ENCODE data around the gene RYR2.

DNA sequence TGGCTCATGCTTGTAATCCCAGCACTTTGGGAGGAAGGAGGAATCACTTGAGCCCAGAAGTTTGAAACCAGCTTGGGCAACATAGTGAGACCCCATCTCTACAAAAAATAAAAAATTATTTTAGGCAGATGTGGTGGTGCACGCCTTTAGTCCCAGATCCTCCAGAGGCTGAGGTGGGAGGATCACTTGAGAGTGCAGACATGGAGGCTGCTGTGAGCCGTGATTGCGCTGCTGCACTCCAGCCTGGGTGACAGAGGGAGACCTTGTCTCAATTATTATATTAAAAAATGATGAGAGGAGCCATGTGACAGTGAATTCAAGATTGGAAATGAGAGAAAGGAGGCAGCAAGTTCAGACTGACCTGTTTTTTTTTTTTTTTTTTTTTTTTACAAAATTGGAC is 566.4 kb downstream of the RYR2 start:
- TF ChIP-seq CHD2 (IDR thresholded peaks at IDR 0.05; ENCODE audit: low read length, partially characterized antibody), result no peak
- TF ChIP-seq, protein P1, sequence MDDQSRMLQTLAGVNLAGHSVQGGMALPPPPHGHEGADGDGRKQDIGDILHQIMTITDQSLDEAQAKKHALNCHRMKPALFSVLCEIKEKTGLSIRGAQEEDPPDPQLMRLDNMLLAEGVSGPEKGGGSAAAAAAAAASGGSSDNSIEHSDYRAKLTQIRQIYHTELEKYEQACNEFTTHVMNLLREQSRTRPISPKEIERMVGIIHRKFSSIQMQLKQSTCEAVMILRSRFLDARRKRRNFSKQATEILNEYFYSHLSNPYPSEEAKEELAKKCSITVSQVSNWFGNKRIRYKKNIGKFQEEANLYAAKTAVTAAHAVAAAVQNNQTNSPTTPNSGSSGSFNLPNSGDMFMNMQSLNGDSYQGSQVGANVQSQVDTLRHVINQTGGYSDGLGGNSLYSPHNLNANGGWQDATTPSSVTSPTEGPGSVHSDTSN (IDR thresholded peaks at IDR 0.05), result no peak
- TF ChIP-seq, protein P2, sequence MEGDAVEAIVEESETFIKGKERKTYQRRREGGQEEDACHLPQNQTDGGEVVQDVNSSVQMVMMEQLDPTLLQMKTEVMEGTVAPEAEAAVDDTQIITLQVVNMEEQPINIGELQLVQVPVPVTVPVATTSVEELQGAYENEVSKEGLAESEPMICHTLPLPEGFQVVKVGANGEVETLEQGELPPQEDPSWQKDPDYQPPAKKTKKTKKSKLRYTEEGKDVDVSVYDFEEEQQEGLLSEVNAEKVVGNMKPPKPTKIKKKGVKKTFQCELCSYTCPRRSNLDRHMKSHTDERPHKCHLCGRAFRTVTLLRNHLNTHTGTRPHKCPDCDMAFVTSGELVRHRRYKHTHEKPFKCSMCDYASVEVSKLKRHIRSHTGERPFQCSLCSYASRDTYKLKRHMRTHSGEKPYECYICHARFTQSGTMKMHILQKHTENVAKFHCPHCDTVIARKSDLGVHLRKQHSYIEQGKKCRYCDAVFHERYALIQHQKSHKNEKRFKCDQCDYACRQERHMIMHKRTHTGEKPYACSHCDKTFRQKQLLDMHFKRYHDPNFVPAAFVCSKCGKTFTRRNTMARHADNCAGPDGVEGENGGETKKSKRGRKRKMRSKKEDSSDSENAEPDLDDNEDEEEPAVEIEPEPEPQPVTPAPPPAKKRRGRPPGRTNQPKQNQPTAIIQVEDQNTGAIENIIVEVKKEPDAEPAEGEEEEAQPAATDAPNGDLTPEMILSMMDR (IDR thresholded peaks at IDR 0.05), result no peak
- no peak for TF ChIP-seq YY1 (IDR thresholded peaks at IDR 0.05; ENCODE audit: low read depth)
- TF ChIP-seq REST (IDR thresholded peaks at IDR 0.05; ENCODE audit: low read depth, low read length), result no peak
- TF ChIP-seq NFIC (IDR thresholded peaks at IDR 0.05; ENCODE audit: borderline replicate concordance), result no peak
- no peak for TF ChIP-seq SIN3A (IDR thresholded peaks at IDR 0.05; ENCODE audit: borderline replicate concordance, low read depth, low read length)
- no peak for TF ChIP-seq RCOR1 (IDR thresholded peaks at IDR 0.05; ENCODE audit: low read length)
- no peak for TF ChIP-seq EP300 (IDR thresholded peaks at IDR 0.05; ENCODE audit: borderline replicate concordance in 1 of 2, low read depth in 1 of 2, low read length in 1 of 2)
- no peak for TF ChIP-seq RXRA (IDR thresholded peaks at IDR 0.05; ENCODE audit: borderline replicate concordance, low read depth)
- no peak for TF ChIP-seq FOXM1 (IDR thresholded peaks at IDR 0.05; ENCODE audit: low read depth)
- no peak for TF ChIP-seq TCF12 (IDR thresholded peaks at IDR 0.05)

Data from SK-N-SH (cell line).